ENCODE measurements around the gene CERS2. TPM values are rescaled to one million over a fixed set of nuclear protein-coding genes. Genes with fewer than 3 reads are reported as not detected.
A peak's percentile ranks its signal among the peaks of the same experiment; 100 is the strongest.

CERS2 gene
- total RNA-seq, 1 experiment from 2014 or later, result 348 TPM

GRCh38 chr1:151005729-151006319, 31.2 kb upstream of the CERS2 start:
- DNase-seq (ENCODE audit: low read depth, low spot score), result no peak
- CTCF ChIA-PET, result interaction anchor here (0.5 to 1.5 kb wide), 6 partner anchors 9 to 750 kb away, joined by 3 to 13 read pairs (median 5); no protein-coding TSS in a partner anchor
- H3K4me1 ChIP-seq (ENCODE audit: control insufficient read depth, insufficient read depth, low read length), result peaks cover 7% of the 10 kb centered on the region

GRCh38 chr1:151003180-151003579, 28.5 kb upstream of the CERS2 start:
- ATAC-seq, result no peak
- H3K27ac ChIP-seq (ENCODE audit: low read length), result no peak overlapping the region; the same call in 1 of the 2 replicates
- in situ Hi-C loops (cut with HindIII; ENCODE audit: low pct_unique_long_range_greater_than_20kb, low sequenced_read_pairs), result no loop called here
- no peak for DNase-seq (ENCODE audit: low read depth, low spot score)
- no TSS peak for BruUV-seq (replicated peaks)
- ChIA-PET CTCF (no interaction called here), POLR2A (interaction anchor here (0.6 kb wide), 1 partner anchor 16 kb away, joined by 3 read pairs; no protein-coding TSS in a partner anchor)
- no peaks in the 10 kb centered on the region for H3K9me3 ChIP-seq (ENCODE audit: control insufficient read depth, insufficient read depth, low read depth, low read length)
- H3K36me3 ChIP-seq (ENCODE audit: control insufficient read depth, insufficient read depth, low read length), result no peaks in the 10 kb centered on the region
- intact Hi-C loops (cut with micrococcal nuclease; ENCODE audit: unreplicated experiment), result no loop called here
- H3K4me3 ChIP-seq (ENCODE audit: low read depth in 2 of 2, low read length in 2 of 2), result no peak overlapping the region
- TF ChIP-seq POLR2AphosphoS5 (IDR thresholded peaks at IDR 0.05; ENCODE audit: low read depth, low read length) (no peak), TCF7L2 (IDR thresholded peaks at IDR 0.05; ENCODE audit: low read depth, low read length) (no peak), REST (IDR thresholded peaks at IDR 0.05; ENCODE audit: insufficient read depth in 1 of 2, low read depth in 2 of 2, low read length in 1 of 2) (no peak), CTCF (IDR thresholded peaks at IDR 0.05) (no peak), SIN3A (IDR thresholded peaks at IDR 0.05; ENCODE audit: borderline replicate concordance, insufficient read depth, low read depth, low read length) (no peak)
- no peaks in the 10 kb centered on the region for H3K27me3 ChIP-seq (ENCODE audit: control insufficient read depth, insufficient read depth, low read length)
- no peaks in the 10 kb centered on the region for H3K4me1 ChIP-seq (ENCODE audit: control insufficient read depth, insufficient read depth, low read length)

More at GRCh38 chr1:151005729-151006319, 31.2 kb upstream of the CERS2 start:
- in situ Hi-C loops (cut with HindIII; ENCODE audit: low pct_unique_long_range_greater_than_20kb, low sequenced_read_pairs) (no loop called here), intact Hi-C loops (cut with micrococcal nuclease; ENCODE audit: unreplicated experiment) (no loop called here)
- Histone ChIP-seq H3K27me3 (ENCODE audit: control insufficient read depth, insufficient read depth, low read length) (no peaks in the 10 kb centered on the region), H3K4me3 (ENCODE audit: low read depth in 2 of 2, low read length in 2 of 2) (peak overlapping the region; percentile 91 to 95), H3K9me3 (ENCODE audit: control insufficient read depth, insufficient read depth, low read depth, low read length) (no peaks in the 10 kb centered on the region), H3K27ac (ENCODE audit: low read length) (peak overlapping the region; percentile 90), H3K36me3 (ENCODE audit: control insufficient read depth, insufficient read depth, low read length) (no peaks in the 10 kb centered on the region)
- no peak for TF ChIP-seq SIN3A (IDR thresholded peaks at IDR 0.05; ENCODE audit: borderline replicate concordance, insufficient read depth, low read depth, low read length)
- no peak for TF ChIP-seq TCF7L2 (IDR thresholded peaks at IDR 0.05; ENCODE audit: low read depth, low read length)
- no peak for TF ChIP-seq POLR2AphosphoS5 (IDR thresholded peaks at IDR 0.05; ENCODE audit: low read depth, low read length)
- no peak for TF ChIP-seq REST (IDR thresholded peaks at IDR 0.05; ENCODE audit: insufficient read depth in 1 of 2, low read depth in 2 of 2, low read length in 1 of 2)
- no peak for TF ChIP-seq CTCF (IDR thresholded peaks at IDR 0.05)
- no TSS peak for BruUV-seq (replicated peaks)
- POLR2A ChIA-PET, result interaction anchor here (0.6 to 1.1 kb wide), 7 partner anchors 12 to 667 kb away, joined by 3 to 11 read pairs (median 5); no protein-coding TSS in a partner anchor
- 0 out of 2 replicates have a peak, but pooled peaks have one; percentile 7 for ATAC-seq

Data from Panc1 (cell line).